D341Med (cell line): ENCODE results near the gene CITED1.

ENCODE experiments used
- DNase-seq: peaks from one replicate; pipeline ENCODE4 v3.0.0; 2012; ENCODE audit warnings: low spot score

The CITED1 gene

DNA sequence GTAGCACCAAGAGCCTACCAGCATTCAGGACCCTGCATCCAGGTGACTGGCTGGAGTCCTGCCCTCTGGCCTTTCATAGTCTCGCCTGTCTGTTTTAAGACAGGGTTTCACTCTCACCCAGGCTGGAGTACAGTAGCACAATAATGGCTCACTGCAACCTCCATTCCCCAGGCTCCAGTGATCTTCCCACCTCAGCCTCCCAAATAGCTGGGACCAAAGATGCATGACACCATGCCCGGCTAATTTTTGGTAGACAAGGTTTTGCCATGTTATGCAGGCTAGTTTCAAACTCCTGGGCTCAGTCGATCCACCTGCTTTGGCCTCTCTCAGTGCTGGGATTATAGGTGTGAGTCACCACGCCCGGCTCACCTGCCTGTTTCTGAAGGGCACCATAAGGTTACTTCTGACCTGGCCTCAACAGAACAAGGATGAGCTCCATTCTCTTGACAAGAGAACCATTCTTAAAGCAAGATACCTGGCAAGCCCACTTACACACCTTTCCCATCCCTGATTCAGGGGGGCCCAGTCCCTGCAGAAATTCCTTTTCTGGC is 35.3 kb downstream of the CITED1 start:
- no peak for DNase-seq

DNA sequence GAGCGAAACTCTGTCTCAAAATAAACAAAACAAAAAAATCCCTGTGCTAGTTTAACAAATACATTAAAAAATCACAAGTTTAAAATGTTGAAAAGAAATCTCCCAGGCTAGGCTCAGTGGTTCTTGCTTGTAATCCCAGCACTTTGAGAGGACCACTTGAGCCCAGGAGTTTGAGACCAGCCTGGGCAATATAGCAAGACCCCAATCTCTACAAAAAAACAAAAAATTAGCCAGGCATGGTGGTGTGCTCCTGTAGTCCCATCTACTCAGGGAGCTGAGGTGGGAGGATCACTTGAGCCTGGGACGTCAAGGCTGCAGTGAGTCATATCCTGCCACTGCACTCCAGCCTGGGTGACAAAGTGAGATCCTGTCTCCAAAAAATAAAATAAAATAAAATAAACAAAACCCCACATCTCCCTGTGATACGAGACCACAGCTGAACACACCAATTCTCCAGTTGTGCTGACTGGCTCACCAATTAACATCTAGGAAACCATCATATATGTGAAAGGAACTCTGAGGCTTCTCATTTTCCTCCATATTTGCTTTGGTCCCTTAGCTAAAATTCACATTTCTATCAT is 36.0 kb downstream of the CITED1 start:
- no peak for DNase-seq

DNA sequence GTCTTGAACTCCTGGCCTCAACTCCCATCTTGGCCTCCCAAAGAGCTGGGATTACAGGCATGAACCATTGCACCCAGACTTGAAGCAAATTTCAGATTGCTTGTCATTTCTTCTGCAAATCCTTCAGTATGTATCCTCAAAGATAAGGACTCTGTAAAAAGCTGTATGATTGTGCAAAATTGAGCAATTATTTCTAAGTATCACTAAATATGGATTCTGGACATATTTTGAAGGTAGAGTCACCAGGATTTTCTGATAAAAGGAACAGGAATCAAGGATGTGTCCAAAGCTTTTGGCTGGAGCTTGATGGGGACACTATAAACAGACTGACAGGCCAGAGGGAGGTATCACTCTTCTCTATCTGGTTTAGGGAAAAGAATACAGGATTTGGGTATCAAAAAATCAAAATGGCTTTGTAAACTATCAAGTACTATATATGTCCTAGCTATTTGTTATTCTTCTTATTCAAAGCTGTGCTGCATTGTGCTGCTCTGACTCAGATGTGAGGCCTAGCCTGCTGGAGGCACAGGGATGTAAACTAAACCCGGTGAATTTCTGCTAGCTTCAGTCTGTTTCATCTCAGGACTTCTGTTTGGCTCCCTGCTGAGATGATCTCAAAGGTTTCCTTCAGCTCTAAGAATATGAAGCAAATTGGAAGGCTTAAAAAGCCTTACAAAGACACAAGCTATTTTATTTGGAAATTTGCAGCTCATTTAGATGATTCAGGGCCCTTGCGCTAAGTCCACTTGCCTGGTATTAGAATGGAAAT is 36.9 kb downstream of the CITED1 start:
- DNase-seq: no peak

DNA sequence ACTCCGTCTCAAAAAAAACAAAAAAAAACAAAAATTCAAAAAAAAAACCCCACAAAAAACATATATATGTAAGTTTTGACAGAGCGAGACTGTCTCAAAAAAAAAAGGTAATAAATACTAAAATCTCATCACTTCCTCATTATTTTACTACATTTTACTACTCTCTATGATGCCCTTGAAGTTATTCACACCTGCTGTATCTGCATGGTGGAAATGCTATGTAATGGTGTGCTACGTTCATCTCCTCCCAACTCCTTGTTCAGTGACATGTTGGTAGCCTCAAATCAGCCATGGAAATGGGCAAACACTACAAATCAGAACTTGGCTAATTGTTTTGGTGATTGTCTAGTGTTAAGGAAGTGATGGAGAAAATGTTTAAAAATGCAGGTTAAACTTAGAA is 40.5 kb downstream of the CITED1 start:
- no peak for DNase-seq

DNA sequence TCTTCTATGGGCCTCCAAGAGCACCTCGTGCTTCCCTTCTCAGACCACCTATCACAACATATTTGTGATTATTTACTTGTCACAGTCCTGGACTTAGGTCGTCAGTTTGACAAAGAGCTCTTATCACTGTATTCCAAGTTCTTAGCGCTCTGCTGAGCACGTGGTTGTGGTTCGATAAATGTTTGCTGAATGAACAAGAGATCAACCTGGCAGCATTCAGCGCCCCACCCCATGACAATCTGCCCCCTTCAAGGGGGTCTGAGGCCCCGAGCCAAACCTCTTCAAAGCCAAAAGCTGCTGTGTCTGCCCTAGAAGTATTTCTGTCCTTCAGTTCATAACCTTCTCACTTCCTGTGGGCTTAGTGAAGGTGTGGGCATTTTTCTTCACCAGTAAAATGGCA is 43.6 kb downstream of the CITED1 start:
- DNase-seq: no peak

DNA sequence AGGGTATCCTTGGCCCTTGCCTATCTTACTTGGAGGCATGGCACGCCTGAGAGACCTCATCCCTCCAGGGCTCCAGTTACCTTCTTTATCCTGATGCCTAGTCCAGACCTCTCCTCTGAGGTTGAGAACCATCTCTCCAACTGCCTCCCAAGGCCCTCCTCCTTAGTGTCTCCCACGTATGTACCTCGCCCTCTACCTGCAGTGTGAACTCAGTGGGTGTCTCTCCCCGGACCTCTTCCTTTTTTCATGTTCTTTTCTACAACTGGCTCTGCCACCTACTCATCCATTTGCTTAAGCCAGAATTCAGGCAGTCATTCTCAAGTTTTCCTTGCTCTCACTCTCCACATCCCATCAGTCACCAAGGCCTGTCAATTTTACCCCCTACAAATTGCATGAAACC is 45.3 kb downstream of the CITED1 start:
- no peak for DNase-seq

DNA sequence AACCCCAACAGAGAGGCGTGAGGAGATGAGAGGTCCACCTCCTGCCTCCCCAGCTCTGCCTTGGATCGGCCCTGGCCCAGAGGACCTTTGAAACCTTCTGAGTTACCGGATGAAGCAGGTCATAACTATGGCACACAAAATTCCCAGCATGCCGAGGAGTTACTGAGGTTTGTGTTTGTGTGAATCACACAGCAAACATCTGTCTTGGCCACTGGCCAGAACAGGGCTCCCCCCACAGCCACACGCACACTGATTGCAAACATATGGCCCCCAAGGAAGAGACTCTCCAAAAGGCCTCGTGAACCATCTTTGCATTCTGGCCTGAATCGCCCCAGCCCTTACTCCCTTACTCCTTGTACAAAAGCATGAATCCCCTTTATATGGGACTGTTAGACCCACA is 47.5 kb downstream of the CITED1 start:
- no peak for DNase-seq

DNA sequence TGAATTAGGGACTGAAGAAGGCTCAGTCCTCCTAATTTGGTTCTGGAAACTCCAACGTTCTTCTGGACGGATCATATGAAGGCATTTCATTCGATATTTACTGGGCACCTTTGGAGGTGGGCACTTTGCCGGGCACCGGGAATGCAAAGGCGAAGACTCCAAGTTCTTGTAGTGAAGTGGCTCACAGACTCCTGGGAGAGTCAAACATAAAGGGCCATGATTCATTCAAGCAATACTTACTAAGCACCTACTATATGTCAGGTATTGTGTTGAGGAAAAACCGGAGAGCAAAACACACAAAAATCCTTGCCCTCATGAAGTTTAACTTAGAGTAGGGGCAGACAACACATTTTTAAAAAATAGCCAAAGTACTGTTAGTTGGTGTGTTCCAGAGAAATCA is 49.9 kb downstream of the CITED1 start:
- DNase-seq: no peak

DNA sequence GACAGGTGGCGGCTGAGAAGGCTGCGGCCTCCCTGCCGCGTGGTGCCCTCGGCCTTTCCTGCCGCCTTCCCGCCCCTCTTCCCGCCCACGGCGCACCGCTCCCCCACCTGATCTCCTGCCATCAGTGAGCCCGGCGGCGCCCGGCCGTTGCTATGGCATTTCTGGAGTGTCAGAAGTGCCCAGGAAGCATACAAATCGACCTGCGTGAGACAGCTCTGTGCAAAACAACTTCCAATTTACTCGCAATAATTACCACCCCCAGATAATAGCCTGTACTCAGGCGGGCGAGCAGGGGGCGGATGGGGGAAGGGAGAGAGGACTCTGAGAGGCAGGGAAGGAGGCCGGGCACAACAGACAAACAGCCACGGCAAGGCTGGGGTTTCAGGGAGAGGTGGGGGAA is 50.3 kb downstream of the CITED1 start:
- DNase-seq: no peak

DNA sequence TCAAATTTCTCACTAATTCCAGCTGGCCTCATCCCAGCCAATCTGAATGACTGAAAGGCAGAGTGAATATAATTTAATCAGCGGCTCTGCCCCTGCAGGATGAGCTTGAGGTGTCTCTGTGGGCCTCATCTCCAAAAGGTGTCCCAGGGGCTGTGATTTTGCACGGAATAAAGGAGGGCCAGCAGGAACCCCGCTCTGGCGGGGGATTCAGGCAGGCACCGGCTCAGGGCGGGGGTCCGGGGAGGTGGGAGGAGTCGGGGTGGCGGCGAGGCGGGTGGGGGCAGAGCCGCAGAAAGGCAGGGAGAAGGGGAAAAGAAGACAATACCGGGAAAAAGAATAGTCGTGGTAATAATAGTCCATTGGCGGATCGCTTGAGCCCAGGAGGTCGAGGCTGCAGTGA is 50.9 kb downstream of the CITED1 start:
- DNase-seq: no peak

DNA sequence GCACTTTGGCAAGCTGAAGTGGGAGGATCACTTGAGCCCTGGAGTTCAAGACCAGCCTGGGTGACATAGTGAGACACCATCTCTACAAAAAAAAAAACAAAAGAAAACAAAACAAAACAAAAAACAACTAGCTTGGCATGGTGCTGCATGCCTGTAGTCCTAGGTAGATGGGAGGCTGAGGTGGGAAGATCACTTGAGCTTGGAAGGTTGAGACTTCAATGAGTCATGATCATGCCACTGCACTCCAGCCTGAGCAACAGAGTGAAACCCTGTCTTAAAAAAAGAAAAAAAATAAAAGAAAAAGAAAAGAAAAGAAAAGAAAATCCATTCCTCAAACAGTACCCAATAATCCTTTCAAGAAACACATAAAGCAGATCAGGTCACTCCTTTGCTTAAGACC is 52.0 kb downstream of the CITED1 start:
- no peak for DNase-seq
